Measurements from ENCODE around the gene MRPS6. TPM values are rescaled to one million over a fixed set of nuclear protein-coding genes. Genes with fewer than 3 reads are reported as not detected.

The MRPS6 gene
- polyA plus RNA-seq, 1 donor (not counting 4 experiments of a cell fraction or from before 2014, with no cell fraction given) = 41.5 TPM

- Histone ChIP-seq H3K36me3 (ENCODE audit: control insufficient read depth in 2 of 2, extremely low read depth in 1 of 2, insufficient read depth in 2 of 2, low read length in 2 of 2) (no peaks in the 10 kb centered on the region), H3K79me2 (ENCODE audit: control insufficient read depth, insufficient read depth, low read length) (no peaks in the 10 kb centered on the region), H4K20me1 (ENCODE audit: control insufficient read depth, extremely low read depth, insufficient read depth, low read length) (no peaks in the 10 kb centered on the region), H3K9ac (ENCODE audit: control insufficient read depth, extremely low read depth, insufficient read depth, low read length) (no peak overlapping the region), H3K9me1 (ENCODE audit: control insufficient read depth, extremely low read depth, insufficient read depth, low read length) (no peaks in the 10 kb centered on the region), H3K27ac (ENCODE audit: control insufficient read depth, insufficient read depth, low read length) (no peak overlapping the region), H3K4me3 (ENCODE audit: control insufficient read depth in 2 of 3, extremely low read depth in 1 of 3, insufficient read depth in 2 of 3, low read depth in 1 of 3, low read length in 3 of 3) (no peak overlapping the region), H3K9me3 (ENCODE audit: control insufficient read depth, low read depth, low read length) (no peaks in the 10 kb centered on the region), H3K4me2 (ENCODE audit: control insufficient read depth, extremely low read depth, insufficient read depth, low read depth, low read length) (no peak overlapping the region), H3K4me1 (ENCODE audit: control insufficient read depth, extremely low read depth, insufficient read depth, low read length) (no peaks in the 10 kb centered on the region), H3K27me3 (ENCODE audit: control insufficient read depth, extremely low read depth, insufficient read depth, low read length) (peaks cover 5% of the 10 kb centered on the region), H2AFZ (ENCODE audit: control insufficient read depth, low read length) (no peak overlapping the region)
- DNase-seq (ENCODE audit: low read depth, low spot score) (no peak), FAIRE-seq (no peak)
- dilution Hi-C loops (cut with MboI; ENCODE audit: extremely low pct_ligation_motif_present, low sequenced_read_pairs) = no loop called here
- TF ChIP-seq EZH2 (IDR thresholded peaks at IDR 0.05; ENCODE audit: low read length) (no peak), CTCF (optimal IDR thresholded peaks at IDR 0.05 in 1 of 3, IDR thresholded peaks at IDR 0.05 in 1 of 3, conservative IDR thresholded peaks at IDR 0.05 in 1 of 3; ENCODE audit: extremely low read depth in 1 of 3, insufficient read depth in 2 of 3, low read length in 3 of 3) (no peak)
These were observed 110.1 kb downstream of the MRPS6 start for GRCh38 chr21:34183331-34183928.

- no peak overlapping the region for H3K27ac ChIP-seq (ENCODE audit: control insufficient read depth, insufficient read depth, low read length)
- no peak overlapping the region for H3K9ac ChIP-seq (ENCODE audit: control insufficient read depth, extremely low read depth, insufficient read depth, low read length)
- dilution Hi-C loops (cut with MboI; ENCODE audit: extremely low pct_ligation_motif_present, low sequenced_read_pairs) = no loop called here
- no peaks in the 10 kb centered on the region for H4K20me1 ChIP-seq (ENCODE audit: control insufficient read depth, extremely low read depth, insufficient read depth, low read length)
- TF ChIP-seq CTCF (optimal IDR thresholded peaks at IDR 0.05 in 1 of 3, IDR thresholded peaks at IDR 0.05 in 1 of 3, conservative IDR thresholded peaks at IDR 0.05 in 1 of 3; ENCODE audit: extremely low read depth in 1 of 3, insufficient read depth in 2 of 3, low read length in 3 of 3) (no peak), EZH2 (IDR thresholded peaks at IDR 0.05; ENCODE audit: low read length) (no peak)
- H3K27me3 ChIP-seq (ENCODE audit: control insufficient read depth, extremely low read depth, insufficient read depth, low read length) = peaks cover 5% of the 10 kb centered on the region
- no peaks in the 10 kb centered on the region for H3K9me1 ChIP-seq (ENCODE audit: control insufficient read depth, extremely low read depth, insufficient read depth, low read length)
- H3K79me2 ChIP-seq (ENCODE audit: control insufficient read depth, insufficient read depth, low read length) = no peaks in the 10 kb centered on the region
- no peak overlapping the region for H2AFZ ChIP-seq (ENCODE audit: control insufficient read depth, low read length)
- no peak for DNase-seq (ENCODE audit: low read depth, low spot score)
- H3K4me1 ChIP-seq (ENCODE audit: control insufficient read depth, extremely low read depth, insufficient read depth, low read length) = no peaks in the 10 kb centered on the region
- H3K36me3 ChIP-seq (ENCODE audit: control insufficient read depth in 2 of 2, extremely low read depth in 1 of 2, insufficient read depth in 2 of 2, low read length in 2 of 2) = no peaks in the 10 kb centered on the region
- no peak overlapping the region for H3K4me2 ChIP-seq (ENCODE audit: control insufficient read depth, extremely low read depth, insufficient read depth, low read depth, low read length)
- FAIRE-seq = no peak
- no peak overlapping the region for H3K4me3 ChIP-seq (ENCODE audit: control insufficient read depth in 2 of 3, extremely low read depth in 1 of 3, insufficient read depth in 2 of 3, low read depth in 1 of 3, low read length in 3 of 3)
- H3K9me3 ChIP-seq (ENCODE audit: control insufficient read depth, low read depth, low read length) = no peaks in the 10 kb centered on the region
These were observed 110.9 kb downstream of the MRPS6 start for GRCh38 chr21:34184232-34184631.

All from keratinocyte (primary cell).